AG04450 (cell line): ENCODE results near the gene TLX2. TPM values are rescaled to one million over a fixed set of nuclear protein-coding genes. Genes with fewer than 3 reads are reported as not detected.

Experiments
- CTCF ChIA-PET: fragments of 300-600, 350-600 bp; formaldehyde crosslinking; extraction: SDS; loops from one replicate; lab custom pipeline; 2022; ENCODE audit warnings: antibody characterized with exemption, inconsistent platforms; lab: Charles Lee
- POLR2A ChIA-PET: fragments of 350-600 bp; formaldehyde crosslinking; extraction: SDS; loops from one replicate; lab custom pipeline; 2021; ENCODE audit warnings: antibody characterized with exemption, inconsistent platforms; lab: Yijun Ruan, JAX
- DNase-seq: peaks from one replicate; pipeline ENCODE4 v3.0.0-alpha.2; 2011; ENCODE audit warnings: low read depth, low spot score
- H3K27ac ChIP-seq: one replicate; pipeline ENCODE4 v1.5.1; 2012; ENCODE audit warnings: low read depth, low read length, control low read depth
- H3K27me3 ChIP-seq: one replicate; pipeline ENCODE4 v1.6.0; 2012; ENCODE audit warnings: low read length; ENCODE audit not compliant: control insufficient read depth, insufficient read depth
- H3K4me3 ChIP-seq: 2 replicates; pipeline ENCODE4 v1.5.1; 2011; ENCODE audit warnings: mild to moderate bottlenecking, low read depth, low read length, control low read depth
- H3K9me3 ChIP-seq: 2 replicates; pipeline ENCODE4 v1.5.1; 2012; ENCODE audit warnings: low read length; ENCODE audit not compliant: control insufficient read depth, insufficient read depth
- polyA plus RNA-seq: library from polyadenylated mRNA; depleted of rRNA; stranded (reverse); fragments of >200 nt; gene quantifications from 2 replicates; pipeline ENCODE4 v1.2.3, GENCODE V29; 2011
- TF ChIP-seq, protein P1 (sequence below): IDR thresholded peaks from 2 replicates; pipeline ENCODE4 v1.5.1; 2011; ENCODE audit warnings: low read depth, low read length, control low read depth, inconsistent platforms

Gene TLX2
- polyA plus RNA-seq, 1 experiment, result not detected

GRCh38 chr2:74538881-74539339 is 24.7 kb downstream of the TLX2 start:
- TF ChIP-seq, protein P1, sequence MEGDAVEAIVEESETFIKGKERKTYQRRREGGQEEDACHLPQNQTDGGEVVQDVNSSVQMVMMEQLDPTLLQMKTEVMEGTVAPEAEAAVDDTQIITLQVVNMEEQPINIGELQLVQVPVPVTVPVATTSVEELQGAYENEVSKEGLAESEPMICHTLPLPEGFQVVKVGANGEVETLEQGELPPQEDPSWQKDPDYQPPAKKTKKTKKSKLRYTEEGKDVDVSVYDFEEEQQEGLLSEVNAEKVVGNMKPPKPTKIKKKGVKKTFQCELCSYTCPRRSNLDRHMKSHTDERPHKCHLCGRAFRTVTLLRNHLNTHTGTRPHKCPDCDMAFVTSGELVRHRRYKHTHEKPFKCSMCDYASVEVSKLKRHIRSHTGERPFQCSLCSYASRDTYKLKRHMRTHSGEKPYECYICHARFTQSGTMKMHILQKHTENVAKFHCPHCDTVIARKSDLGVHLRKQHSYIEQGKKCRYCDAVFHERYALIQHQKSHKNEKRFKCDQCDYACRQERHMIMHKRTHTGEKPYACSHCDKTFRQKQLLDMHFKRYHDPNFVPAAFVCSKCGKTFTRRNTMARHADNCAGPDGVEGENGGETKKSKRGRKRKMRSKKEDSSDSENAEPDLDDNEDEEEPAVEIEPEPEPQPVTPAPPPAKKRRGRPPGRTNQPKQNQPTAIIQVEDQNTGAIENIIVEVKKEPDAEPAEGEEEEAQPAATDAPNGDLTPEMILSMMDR, result no peak
- CTCF ChIA-PET, result interaction anchor here (0.7 to 1.2 kb wide), 3 partner anchors 46 to 65 kb away, joined by 3 to 4 read pairs (median 3); partner anchors contain the start of genes CCDC142 and TTC31
- Histone ChIP-seq H3K27me3 (no peaks in the 10 kb centered on the region), H3K4me3 (no peak overlapping the region), H3K27ac (no peak overlapping the region), H3K9me3 (no peaks in the 10 kb centered on the region)
- POLR2A ChIA-PET, result interaction anchor here (0.6 to 1.4 kb wide), 2 partner anchors 15 to 117 kb away, joined by 8 to 9 read pairs; partner anchors contain the start of gene LOXL3
- DNase-seq, result no peak

DNA sequence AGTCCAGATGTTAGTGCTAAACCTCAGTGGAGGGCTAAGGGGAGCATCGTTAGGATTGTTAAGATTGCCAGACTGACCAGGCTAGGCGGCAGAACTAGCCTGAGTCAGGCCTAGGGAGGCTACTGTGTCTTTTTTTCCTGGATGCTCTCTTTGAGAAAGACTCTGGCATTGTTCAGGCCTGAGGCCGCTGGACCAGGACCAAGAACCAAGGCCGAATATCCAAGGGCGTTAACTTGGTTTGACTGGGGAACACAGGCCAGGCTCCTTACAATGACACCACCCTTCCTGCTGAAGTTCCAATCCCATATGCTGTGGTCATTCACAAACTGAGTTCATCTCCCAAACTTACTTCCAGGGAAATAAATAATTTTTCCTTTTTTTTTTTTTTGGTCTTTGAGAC is 26.0 kb downstream of the TLX2 start:
- CTCF ChIA-PET, result interaction anchor here (1.1 kb wide), 1 partner anchor 47 kb away, joined by 3 read pairs; no protein-coding TSS in a partner anchor
- TF ChIP-seq, protein P1, result no peak
- no peak for DNase-seq
- POLR2A ChIA-PET, result interaction anchor here (0.7 kb wide), 1 partner anchor 50 kb away, joined by 5 read pairs; no protein-coding TSS in a partner anchor
- Histone ChIP-seq H3K27ac (no peak overlapping the region), H3K9me3 (no peaks in the 10 kb centered on the region), H3K27me3 (no peaks in the 10 kb centered on the region), H3K4me3 (no peak overlapping the region)

DNA sequence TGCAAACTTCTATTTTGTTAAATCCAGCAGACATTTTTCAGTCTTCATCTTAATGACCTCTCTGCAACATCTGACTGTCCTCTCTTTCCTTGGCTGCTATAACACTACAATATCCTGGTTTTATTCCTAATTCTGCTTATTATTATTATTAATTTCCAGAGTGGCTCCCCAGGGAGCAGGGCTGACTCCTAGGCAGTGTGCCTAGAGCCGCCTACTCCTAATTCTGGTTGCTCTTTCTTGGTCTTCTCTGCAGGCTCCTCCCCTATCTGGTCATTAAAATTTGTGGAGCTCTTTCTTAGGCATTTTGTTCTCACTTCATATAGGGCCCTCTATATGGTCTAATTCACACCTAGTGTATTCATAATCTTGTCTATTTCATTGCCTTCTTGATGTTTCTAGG is 28.7 kb downstream of the TLX2 start:
- CTCF ChIA-PET, result interaction anchor here (0.5 kb wide), 1 partner anchor 10 kb away, joined by 3 read pairs; no protein-coding TSS in a partner anchor
- Histone ChIP-seq H3K27ac (no peak overlapping the region), H3K9me3 (no peaks in the 10 kb centered on the region), H3K4me3 (no peak overlapping the region), H3K27me3 (no peaks in the 10 kb centered on the region)
- DNase-seq, result no peak
- POLR2A ChIA-PET, result no interaction called here
- TF ChIP-seq, protein P1, result no peak

DNA sequence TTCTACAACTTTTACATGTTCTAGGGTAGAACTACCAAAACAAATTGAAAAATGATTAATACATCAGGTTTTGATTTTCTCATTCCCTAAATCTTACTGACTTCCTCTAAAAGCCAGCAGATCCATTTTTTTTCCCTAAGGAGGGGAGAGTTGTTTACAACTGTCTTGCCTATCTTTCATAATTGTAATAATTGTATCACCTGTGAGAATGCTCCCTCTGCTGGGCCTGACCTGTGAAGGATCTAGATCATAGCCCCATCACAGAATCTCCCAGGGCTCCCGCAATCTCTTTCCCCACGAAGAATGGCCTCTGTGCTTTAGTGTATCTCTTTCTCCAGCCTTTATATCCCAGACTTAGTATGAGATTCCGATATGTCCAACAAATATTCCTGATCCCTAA is 30.4 kb downstream of the TLX2 start:
- CTCF ChIA-PET, result no interaction called here
- DNase-seq, result no peak
- POLR2A ChIA-PET, result no interaction called here

DNA sequence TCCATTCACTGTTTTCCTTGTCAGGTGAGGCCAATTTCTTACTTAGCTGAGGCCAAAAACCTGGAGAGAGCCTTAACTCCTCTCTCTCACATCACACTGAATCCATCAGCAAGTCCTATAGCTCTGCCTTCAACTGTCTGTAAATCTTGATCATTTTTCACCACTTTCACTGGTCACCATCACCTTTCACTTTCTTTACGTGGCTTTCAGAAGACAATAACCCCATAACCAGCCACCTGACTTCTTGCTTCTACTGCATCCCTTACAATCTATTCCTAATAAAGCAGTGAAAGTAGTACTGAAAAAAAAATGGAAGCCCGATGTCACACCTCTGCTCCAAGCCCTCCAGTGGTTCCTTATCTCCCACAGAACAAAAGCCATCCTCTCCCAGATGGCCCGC is 31.8 kb downstream of the TLX2 start:
- no peak for DNase-seq
- Histone ChIP-seq H3K9me3 (peaks cover 6% of the 10 kb centered on the region; the same call in 1 of the 2 replicates), H3K4me3 (no peak overlapping the region), H3K27me3 (no peaks in the 10 kb centered on the region), H3K27ac (no peak overlapping the region)
- ChIA-PET POLR2A (no interaction called here), CTCF (interaction anchor here (1.4 kb wide), 1 partner anchor 42 kb away, joined by 3 read pairs; no protein-coding TSS in a partner anchor)
- TF ChIP-seq, protein P1, result no peak

More for the DNA sequence above, 30.4 kb downstream of the TLX2 start:
- Histone ChIP-seq H3K27me3 (no peaks in the 10 kb centered on the region), H3K4me3 (no peak overlapping the region), H3K9me3 (peaks cover 6% of the 10 kb centered on the region; the same call in 1 of the 2 replicates), H3K27ac (no peak overlapping the region)
- TF ChIP-seq, protein P1, result no peak
